LoVo (cell line): ENCODE measurements around the gene MAP2K6.

ENCODE experiments used
- DNase-seq: peaks from one replicate; pipeline ENCODE4 v3.0.0-alpha.2; 2016; ENCODE audit warnings: low spot score

Gene MAP2K6

DNA sequence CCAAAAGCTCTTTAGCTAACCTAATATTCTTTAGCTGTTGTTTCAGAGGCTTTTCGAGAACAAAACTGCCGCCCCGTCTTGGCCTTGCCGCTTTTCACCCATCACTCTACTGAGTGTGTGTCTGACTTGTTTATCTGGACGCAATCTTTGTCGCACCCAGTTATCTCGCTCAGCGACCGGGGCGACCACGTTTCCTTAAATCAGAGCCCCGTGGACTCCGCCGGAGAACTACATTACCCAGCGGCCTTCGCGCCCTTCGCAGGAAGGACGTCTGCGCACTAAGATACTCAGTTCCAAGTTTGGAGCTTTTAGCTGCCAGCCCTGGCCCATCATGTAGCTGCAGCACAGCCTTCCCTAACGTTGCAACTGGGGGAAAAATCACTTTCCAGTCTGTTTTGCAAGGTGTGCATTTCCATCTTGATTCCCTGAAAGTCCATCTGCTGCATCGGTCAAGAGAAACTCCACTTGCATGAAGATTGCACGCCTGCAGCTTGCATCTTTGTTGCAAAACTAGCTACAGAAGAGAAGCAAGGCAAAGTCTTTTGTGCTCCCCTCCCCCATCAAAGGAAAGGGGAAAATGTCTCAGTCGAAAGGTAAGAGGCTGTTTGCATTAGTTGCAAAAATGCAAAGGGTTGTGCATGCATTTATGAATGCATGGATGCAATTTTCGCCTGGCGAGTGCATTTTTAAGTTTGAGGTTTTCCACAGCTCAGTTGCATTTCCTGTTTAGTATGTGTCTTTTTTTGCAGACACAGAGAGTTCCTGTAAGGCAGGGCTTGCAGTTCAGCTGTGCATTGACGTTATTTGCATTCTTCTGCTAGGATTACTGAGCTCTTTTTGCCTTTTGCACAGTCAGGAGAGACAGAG is at the start of gene MAP2K6:
Gene MAP2K6 (plus strand): TSS at position 290 of the 867 bp plus-strand sequence. CDS start 288 bp downstream, at position 578.
- DNase-seq, result peak; percentile 55

DNA sequence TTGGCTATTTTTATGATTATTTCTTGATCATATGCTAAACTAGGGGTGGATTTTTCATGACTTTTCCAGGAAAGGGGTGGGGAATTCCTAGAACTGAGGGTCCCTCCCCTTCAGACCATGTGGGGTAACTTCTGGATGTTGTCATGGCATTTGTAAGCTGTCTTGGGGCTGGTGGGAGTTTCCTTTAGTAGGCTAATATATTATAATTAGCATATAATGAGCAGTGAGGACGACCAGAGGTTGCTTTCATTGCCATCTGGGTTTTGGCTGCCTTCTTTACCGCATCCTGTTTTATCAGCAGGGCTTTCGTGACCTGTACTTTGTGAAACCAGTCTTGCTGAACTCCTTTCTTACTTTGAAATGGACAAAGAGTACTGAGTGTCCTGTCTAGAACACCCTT is 47.2 kb upstream of the MAP2K6 start:
- DNase-seq, result no peak

GRCh38 chr17:69373069-69373468 is 41.4 kb upstream of the MAP2K6 start:
- no peak for DNase-seq

DNA sequence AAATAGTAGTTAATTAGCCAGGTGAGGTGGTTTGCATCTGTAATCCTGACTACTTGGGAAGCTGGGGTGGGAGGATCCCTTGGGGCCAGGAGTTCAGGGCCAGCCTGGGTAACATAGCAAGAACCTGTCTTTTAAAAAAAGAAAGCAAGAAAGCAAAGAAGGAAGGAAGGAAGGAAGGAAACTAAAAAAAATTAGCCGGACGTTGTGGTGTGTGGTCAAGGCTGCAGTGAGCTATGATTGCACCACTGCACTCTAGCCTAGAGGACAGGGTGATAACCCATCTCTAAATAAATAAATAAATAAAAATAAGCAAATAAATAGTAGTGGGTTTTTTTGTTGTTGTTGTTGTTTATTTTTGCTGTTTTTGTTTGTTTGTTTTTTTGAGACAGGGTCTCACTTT is 39.3 kb upstream of the MAP2K6 start:
- DNase-seq, result no peak

- no peak for DNase-seq
These were observed 25.6 kb upstream of the MAP2K6 start for GRCh38 chr17:69388822-69389442.

GRCh38 chr17:69390795-69391501 is 23.5 kb upstream of the MAP2K6 start:
- DNase-seq, result peak; percentile 3

GRCh38 chr17:69401251-69401650 is 13.2 kb upstream of the MAP2K6 start:
- no peak for DNase-seq

GRCh38 chr17:69402052-69402451 is 12.4 kb upstream of the MAP2K6 start:
- DNase-seq, result no peak

DNA sequence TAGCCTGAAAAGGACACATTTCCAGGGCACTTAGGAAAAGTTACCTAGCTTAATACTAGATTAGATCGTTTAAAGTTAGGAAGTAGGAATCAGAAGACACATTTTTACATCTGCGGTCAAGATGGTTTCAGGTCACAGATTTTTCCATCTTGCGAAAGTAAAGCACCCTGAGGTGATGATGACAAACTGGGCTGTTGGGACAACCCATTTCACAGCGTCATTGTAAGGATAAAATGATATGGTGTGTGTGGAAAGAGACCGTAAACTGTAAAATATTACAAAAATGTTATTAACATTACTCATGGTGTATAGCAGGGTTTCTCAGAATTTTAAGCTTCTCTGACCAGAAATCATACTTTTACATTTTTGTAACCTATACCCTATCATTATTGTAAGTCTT is 10.1 kb upstream of the MAP2K6 start:
- no peak for DNase-seq

DNA sequence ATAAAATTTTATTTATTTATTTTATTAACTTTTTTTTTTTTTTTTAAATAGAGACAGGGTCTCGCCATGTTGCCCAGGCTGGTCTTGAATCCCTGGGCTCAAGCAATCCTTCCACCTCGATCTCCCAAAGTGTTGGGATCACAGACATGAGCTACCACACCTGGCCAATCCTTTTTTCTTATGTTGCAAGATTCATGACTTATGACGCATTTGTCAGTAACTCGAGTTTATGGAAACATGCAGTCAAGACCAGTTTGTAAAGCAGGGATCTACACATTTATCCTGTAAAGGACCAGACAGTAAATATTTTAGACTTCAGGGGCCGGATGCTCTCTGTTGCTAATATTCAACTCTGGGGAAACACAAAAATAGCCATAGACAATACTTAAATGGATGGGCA is 9.4 kb upstream of the MAP2K6 start:
- no peak for DNase-seq

- DNase-seq, result no peak
These were observed 7.6 kb upstream of the MAP2K6 start for GRCh38 chr17:69406941-69407340.

DNA sequence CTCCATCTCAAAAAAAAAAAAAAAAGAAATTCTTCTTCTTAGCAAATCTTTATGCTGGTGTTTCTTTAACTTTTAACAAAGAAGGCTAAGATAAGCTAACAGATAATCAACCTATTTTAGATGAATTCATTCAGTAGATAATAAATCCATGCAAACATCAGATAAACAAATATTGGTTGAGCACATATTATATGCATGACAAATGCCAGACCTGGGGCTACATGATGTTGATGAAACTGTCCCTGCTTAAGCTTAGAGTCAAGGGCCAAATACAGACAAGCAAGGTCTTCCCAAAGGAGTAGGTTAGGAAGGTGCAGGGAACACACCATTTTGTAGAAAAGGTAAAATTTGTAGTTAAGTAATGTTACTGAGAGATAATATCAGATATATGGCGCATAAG is 6.7 kb upstream of the MAP2K6 start:
- no peak for DNase-seq

- DNase-seq, result no peak
These were observed 3.8 kb upstream of the MAP2K6 start for GRCh38 chr17:69410671-69411070.

GRCh38 chr17:69411766-69412165 is 2.7 kb upstream of the MAP2K6 start:
- no peak for DNase-seq

- DNase-seq, result no peak
These were observed 2.2 kb upstream of the MAP2K6 start for GRCh38 chr17:69412251-69412671.

DNA sequence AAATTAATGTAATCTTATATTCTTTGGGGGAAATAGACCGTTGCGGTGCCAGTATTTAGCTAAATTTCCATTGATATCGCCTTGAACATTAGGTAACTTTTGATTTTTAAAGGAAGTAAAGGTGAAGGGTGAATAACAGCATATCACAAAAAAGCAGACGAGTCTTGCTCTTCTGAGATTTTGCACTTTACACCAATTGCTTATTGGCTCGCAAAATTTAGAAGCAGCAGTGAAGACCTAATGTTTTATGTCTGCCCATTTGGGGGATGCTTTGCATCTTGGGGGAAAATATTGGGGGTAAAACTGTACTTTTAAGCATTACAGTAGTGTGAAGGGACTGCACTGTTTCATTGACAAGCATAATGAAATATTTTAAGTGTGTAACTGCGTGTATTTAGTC is 934 bp downstream of the MAP2K6 start:
- DNase-seq, result no peak

GRCh38 chr17:69417545-69418483 is 3.3 kb downstream of the MAP2K6 start:
- DNase-seq, result no peak

DNA sequence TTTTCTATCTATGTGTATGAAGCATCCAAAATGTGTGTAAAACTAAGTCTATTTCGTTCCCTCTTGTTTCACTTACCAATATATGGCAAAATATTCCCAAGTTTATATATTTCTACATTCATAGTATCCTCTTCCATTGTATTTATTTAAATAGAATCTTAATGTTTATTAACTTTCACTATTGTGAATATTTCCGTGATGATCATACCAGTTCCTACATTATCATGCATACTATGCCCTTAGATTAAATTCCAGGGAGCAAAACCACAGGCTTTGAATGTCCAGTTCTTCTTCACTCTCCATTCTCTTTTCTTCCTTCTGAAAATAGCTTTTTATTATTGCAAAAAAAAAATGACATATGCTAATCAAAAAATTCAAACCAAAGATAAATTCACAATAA is 4.0 kb downstream of the MAP2K6 start:
- no peak for DNase-seq

DNA sequence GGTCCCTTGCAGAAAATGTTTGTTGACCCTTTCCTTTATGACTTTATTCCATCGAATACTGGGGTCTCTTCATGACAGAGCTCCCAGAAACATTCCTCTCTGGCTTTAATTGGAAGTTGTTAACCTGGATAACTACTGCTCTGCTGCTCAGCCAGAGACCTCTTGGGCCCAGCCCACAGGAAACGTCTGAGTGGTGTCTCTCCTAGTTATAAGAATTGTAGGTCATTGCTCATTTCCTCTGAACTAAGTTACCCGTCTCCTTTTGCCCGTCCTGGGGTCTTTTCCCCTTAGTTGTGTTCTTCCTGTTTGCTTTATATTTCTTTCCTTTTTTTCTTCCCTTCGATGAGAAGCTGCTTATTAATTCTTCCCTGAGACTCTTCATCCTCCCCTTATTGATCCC is 9.0 kb downstream of the MAP2K6 start:
- DNase-seq, result no peak

DNA sequence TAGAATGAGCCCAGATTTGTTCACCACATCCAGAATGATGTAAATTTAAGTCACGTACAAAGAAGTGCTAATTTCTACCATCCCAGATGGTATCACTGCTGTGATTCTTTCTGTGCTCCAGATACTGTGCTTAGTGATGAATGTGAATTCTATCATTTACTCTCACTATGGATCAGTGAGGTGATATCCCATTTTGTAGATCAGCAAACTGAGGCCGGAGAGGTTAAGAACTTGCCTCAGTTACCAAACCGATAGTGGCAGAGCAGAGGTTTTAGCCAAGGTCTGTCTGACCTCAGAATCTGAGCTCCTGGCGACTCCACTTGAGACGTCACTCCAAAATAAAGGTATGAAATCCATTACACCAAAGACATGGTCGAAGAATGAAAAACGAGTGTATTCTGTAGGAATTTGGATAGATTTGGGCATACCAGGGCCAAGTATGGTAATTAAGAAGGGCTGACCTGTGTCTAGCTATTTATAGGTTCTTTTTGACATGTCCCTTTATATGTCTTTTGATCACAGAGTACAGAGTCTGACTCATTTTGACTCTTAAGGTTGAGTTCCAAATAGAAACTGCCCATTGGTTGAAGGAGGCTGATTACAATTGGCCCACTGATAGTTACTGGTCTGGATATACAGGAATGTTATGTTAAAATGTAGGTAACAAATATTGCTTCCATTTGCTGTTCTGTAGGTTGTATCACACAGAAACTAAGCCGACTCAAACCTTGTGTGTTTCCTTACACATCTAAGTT is 10.0 kb downstream of the MAP2K6 start:
- DNase-seq, result no peak

DNA sequence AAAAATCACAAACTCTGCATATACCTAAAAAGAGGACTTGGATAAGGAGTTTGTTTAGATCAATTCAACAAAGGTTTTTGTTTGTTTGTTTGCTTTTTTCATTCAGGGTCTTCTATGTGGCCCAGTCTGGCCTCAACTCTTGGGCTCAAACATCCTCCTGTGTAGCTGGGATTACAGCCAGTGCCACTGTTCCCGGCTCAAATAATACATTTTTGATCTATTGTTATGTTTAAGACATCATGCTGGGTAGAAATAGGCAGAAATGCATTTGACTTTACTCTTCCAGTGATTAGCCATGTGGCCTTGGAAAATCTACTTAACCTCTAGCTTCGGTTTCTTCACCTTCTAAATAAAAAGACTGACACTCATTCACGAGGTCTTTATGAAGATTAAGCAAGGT is 11.5 kb downstream of the MAP2K6 start:
- no peak for DNase-seq
